ENCODE data around the gene SSRP1. TPM values are rescaled to one million over a fixed set of nuclear protein-coding genes. Genes with fewer than 3 reads are reported as not detected.

The SSRP1 gene, protein sequence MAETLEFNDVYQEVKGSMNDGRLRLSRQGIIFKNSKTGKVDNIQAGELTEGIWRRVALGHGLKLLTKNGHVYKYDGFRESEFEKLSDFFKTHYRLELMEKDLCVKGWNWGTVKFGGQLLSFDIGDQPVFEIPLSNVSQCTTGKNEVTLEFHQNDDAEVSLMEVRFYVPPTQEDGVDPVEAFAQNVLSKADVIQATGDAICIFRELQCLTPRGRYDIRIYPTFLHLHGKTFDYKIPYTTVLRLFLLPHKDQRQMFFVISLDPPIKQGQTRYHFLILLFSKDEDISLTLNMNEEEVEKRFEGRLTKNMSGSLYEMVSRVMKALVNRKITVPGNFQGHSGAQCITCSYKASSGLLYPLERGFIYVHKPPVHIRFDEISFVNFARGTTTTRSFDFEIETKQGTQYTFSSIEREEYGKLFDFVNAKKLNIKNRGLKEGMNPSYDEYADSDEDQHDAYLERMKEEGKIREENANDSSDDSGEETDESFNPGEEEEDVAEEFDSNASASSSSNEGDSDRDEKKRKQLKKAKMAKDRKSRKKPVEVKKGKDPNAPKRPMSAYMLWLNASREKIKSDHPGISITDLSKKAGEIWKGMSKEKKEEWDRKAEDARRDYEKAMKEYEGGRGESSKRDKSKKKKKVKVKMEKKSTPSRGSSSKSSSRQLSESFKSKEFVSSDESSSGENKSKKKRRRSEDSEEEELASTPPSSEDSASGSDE
- total RNA-seq, result 91.8 and 119 TPM in 2 replicates

DNA sequence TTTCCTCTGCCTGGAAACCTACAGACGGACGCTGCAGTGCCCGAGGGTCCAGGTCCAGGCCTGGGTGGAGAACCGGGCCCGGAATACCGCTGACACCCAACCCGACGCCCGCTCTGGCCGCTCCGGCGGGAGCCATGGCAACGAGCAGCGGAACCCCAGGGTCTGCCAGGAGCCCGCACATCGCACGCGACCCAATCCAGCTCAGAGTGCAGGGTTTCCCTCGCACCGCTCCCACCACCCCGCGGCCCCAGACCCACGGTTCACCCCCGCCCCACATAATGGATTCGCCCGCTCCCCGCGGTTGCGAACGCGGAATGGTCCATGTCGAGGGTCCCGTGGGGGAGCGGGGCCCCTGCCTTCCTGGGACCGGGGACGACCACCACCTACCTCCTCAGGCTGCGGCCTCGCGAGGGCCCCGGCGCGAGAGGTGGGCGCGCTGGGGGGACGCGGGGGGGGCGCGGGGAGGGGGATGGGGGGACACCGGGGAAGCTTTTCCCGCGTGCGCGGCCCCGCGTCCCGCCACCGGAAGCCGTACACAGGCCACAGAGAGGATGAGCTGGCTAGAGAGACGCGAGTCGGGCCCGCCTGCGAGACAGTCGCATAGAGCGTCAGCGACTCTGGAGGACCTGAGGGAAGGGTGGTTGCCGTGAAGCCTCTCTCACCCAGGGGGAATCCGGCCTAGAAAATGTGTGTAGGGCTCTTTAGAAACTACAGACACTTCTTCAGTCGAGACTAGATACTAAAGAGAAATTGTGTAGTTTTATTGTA, at the start of gene SSRP1:
TSS of gene SSRP1 (minus strand) at position 550 of the 768 bp plus-strand sequence. CDS start 771 bp downstream, outside the sequence.

DNA sequence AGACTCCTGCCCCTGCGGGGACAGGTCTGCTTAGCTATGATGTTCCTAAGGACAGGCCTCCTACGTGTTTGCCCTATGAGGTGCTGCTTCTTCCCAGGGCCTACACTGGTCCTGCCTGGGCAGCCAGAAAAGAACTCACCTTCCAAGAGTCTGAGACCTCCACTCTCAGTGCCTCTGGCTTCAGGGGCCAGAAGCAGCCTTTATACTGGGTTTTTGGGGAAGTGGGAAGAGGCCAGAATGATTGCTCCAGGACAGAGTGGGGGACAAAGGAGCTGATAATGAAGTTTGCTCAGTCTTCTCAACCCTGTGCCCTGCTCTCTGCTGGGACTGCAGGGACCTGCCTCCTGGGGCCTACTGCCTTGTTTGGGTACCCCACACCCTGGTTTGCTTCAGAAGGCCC, 45.3 kb upstream of the SSRP1 start, which contains the start of gene PRG3:
TSS of gene PRG3 (minus strand) at position 176 of the 400 bp plus-strand sequence. CDS start 442 bp downstream, outside the sequence.

DNA sequence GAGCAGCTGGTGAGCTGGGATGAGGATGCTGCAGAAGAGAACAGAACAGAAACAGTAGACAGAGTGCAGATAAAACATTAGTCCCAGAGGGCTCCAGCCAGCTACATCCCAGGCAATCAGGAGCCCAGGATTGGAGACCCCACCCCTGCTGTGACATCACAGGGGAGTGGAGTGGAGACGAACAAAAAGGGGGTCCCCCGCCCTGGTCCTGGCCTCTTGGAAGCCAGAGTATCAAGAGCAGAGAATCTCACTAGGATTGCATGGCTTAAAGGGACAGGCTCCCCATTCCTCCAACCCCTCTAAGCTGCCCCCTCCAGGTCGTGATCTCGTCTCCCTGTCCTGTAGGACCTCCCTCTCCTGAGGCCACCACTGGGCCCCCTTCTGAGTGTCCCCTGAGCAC, 2.5 kb upstream of the SSRP1 start, which contains the start of gene P2RX3:
TSS of gene P2RX3 (plus strand) at position 211 of the 400 bp plus-strand sequence. CDS start 199 bp downstream, outside the sequence.

DNA sequence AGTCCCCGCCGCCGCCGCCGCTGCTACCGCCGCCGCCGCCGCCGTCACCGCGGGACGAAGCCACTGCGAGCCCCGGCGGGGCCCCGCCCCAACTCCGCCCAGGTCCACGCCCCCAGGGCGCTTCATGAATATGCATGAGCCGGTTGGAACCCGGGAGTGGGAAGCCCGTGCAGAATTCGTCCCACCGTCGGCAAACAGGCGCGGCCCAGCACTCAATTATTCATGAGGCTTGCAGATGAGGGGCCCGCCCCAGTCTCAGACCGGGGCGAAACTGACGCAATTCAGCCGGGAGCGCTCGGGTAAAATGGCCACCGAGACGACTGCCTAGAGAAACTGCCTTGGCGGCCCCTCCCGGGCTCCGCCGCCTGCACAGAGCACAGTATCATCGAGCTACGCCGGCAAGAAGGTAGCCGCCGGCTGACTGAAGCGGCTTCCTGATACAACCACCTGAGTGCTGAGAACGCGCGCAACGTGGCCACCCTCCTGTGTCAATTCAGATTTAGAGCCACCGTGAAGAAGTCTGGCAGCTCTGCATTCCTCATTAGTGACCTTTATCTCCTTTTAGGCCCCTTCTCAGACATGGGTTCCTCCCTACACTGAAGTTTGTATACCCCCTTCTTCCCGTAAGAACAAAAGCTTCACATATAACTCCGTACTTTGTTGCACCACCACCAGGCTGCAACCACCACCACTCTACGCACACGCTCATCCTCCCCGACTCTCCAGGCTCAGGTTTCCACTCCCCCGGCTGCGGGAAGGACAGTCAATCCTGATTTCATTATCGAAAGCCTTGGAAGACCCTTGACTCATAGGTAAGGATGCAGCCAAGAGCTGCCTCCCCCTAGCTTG, 10.6 kb downstream of the SSRP1 start, which contains the start of gene TNKS1BP1:
TSS of gene TNKS1BP1 (minus strand) at position 67 of the 849 bp plus-strand sequence. CDS start 3,067 bp downstream, outside the sequence.

Other genes starting within 250 kb of the SSRP1 start
- not detected in 2 replicates for gene LRRC55, start 153.9 kb downstream of the SSRP1 start, total RNA-seq
- gene APLNR, start 98.6 kb downstream of the SSRP1 start, total RNA-seq, result 0.24 and 0.65 TPM in 2 replicates
- gene TNKS1BP1, start 10.9 kb downstream of the SSRP1 start, total RNA-seq, result 89.3 and 101 TPM in 2 replicates
- gene P2RX3, start 2.5 kb upstream of the SSRP1 start, total RNA-seq, result not detected in 2 replicates
- gene PRG3, start 45.3 kb upstream of the SSRP1 start, total RNA-seq, result not detected in 2 replicates
- not detected in 2 replicates for gene PRG2, start 54.8 kb upstream of the SSRP1 start, total RNA-seq
- 54.6 and 115 TPM in 2 replicates for gene SLC43A3, start 91.2 kb upstream of the SSRP1 start, total RNA-seq
- 0.91 and 4.5 TPM in 2 replicates for gene RTN4RL2, start 124.6 kb upstream of the SSRP1 start, total RNA-seq
- gene SLC43A1, start 179.8 kb upstream of the SSRP1 start, total RNA-seq, result 17.3 and 21.9 TPM in 2 replicates
- 14.7 and 44.3 TPM in 2 replicates for gene TIMM10, start 194.9 kb upstream of the SSRP1 start, total RNA-seq
- gene SMTNL1, start 201.7 kb upstream of the SSRP1 start, total RNA-seq, result not detected in 2 replicates
- gene UBE2L6, start 231.8 kb upstream of the SSRP1 start, total RNA-seq, result 41.2 and 79.9 TPM in 2 replicates

Data from epithelial cell of alveolus of lung (primary cell).